ENCODE results near the gene PCBP1. TPM values are rescaled to one million over a fixed set of nuclear protein-coding genes. Genes with fewer than 3 reads are reported as not detected.

The PCBP1 gene
- polyA plus RNA-seq, 1 of the 3 experiments (the other 2 are of a cell fraction) = 94.0 TPM

DNA sequence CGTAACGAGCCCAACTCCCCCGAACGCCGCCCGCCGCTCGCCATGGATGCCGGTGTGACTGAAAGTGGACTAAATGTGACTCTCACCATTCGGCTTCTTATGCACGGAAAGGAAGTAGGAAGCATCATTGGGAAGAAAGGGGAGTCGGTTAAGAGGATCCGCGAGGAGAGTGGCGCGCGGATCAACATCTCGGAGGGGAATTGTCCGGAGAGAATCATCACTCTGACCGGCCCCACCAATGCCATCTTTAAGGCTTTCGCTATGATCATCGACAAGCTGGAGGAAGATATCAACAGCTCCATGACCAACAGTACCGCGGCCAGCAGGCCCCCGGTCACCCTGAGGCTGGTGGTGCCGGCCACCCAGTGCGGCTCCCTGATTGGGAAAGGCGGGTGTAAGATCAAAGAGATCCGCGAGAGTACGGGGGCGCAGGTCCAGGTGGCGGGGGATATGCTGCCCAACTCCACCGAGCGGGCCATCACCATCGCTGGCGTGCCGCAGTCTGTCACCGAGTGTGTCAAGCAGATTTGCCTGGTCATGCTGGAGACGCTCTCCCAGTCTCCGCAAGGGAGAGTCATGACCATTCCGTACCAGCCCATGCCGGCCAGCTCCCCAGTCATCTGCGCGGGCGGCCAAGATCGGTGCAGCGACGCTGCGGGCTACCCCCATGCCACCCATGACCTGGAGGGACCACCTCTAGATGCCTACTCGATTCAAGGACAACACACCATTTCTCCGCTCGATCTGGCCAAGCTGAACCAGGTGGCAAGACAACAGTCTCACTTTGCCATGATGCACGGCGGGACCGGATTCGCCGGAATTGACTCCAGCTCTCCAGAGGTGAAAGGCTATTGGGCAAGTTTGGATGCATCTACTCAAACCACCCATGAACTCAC, 673 bp downstream of the PCBP1 start:
- CTCF ChIA-PET = interaction anchor here (0.7 to 3.4 kb wide), 6 partner anchors 17 to 176 kb away, joined by 3 to 12 read pairs (median 6); partner anchors contain the start of gene MXD1
- Histone ChIP-seq H3K79me2 (ENCODE audit: insufficient read depth) (peaks cover 40% of the 10 kb centered on the region), H2AFZ (ENCODE audit: low read depth) (no peak overlapping the region), H3K27me3 (ENCODE audit: insufficient read depth) (no peaks in the 10 kb centered on the region), H3K4me2 (peak overlapping the region; percentile 98), H3K4me1 (ENCODE audit: control insufficient read depth in 1 of 2, insufficient read depth in 2 of 2, low read depth in 1 of 2, low read length in 1 of 2) (peaks cover 21 to 29% of the 10 kb centered on the region in 2 experiments; a peak in 3 of 4 replicates), H3K4me3 (ENCODE audit: low read depth in 2 of 2, low read length in 1 of 2) (peak overlapping the region; percentile 78 to 97), H3K9ac (peak overlapping the region; percentile 100), H3F3A (replicated peaks; ENCODE audit: insufficient read depth) (peaks cover 21% of the 10 kb centered on the region), H3K9me3 (no peaks in the 10 kb centered on the region), H3K27ac (ENCODE audit: low read depth in 2 of 2, low read length in 1 of 2) (peak overlapping the region; percentile 100), H3K36me3 (replicated peaks in 1 of 2; ENCODE audit: control insufficient read depth in 1 of 2, insufficient read depth in 2 of 2, low read length in 1 of 2) (peaks cover 34 to 41% of the 10 kb centered on the region in 2 experiments), H4K20me1 (ENCODE audit: insufficient read depth) (peaks cover 9% of the 10 kb centered on the region), H3K9me2 (no peaks in the 10 kb centered on the region)
- POLR2A ChIA-PET = interaction anchor here (0.9 to 4.1 kb wide), 7 partner anchors 13 to 174 kb away, joined by 3 to 36 read pairs (median 4); partner anchors contain the start of genes C2orf42 and MXD1
- DNase-seq = peak; percentile 65
- no peak; the same call in 1 of the 2 replicates for TF ChIP-seq POLR2AphosphoS5 (IDR thresholded peaks at IDR 0.05; ENCODE audit: low read depth, low read length)
- TF ChIP-seq MXI1 (IDR thresholded peaks at IDR 0.05; ENCODE audit: low read depth, low read length) = peak; percentile 60
- peak; percentile 28; the same call in 1 of the 2 replicates for TF ChIP-seq YY1 (IDR thresholded peaks at IDR 0.05; ENCODE audit: low read depth)
- peak; percentile 10; the same call in 1 of the 2 replicates for TF ChIP-seq NFIC (IDR thresholded peaks at IDR 0.05; ENCODE audit: borderline replicate concordance)
- TF ChIP-seq ZBTB33 (IDR thresholded peaks at IDR 0.05; ENCODE audit: borderline replicate concordance, low read depth) = no peak
- under 1% methylated on average over 50 of the region's 58 CpGs for WGBS (ENCODE audit: low lambda C conversion rate)

- TF ChIP-seq EP300 (IDR thresholded peaks at IDR 0.05; ENCODE audit: borderline replicate concordance in 1 of 2, low read depth in 1 of 2, low read length in 1 of 2) (no peak), TAF1 (IDR thresholded peaks at IDR 0.05; ENCODE audit: borderline replicate concordance, low read depth, low read length) (peak; percentile 18; the same call in 1 of the 2 replicates)
- under 1% methylated on average over 8 of the region's 8 CpGs for WGBS (ENCODE audit: low lambda C conversion rate)
Measured at GRCh38 chr2:70088598-70089219, 1.4 kb downstream of the PCBP1 start.

More at GRCh38 chr2:70088598-70089219, 1.4 kb downstream of the PCBP1 start:
- H3K36me3 ChIP-seq (replicated peaks in 1 of 2; ENCODE audit: control insufficient read depth in 1 of 2, insufficient read depth in 2 of 2, low read length in 1 of 2) = peaks cover 27 to 37% of the 10 kb centered on the region in 2 experiments
- H3K4me3 ChIP-seq (ENCODE audit: low read depth in 2 of 2, low read length in 1 of 2) = peak overlapping the region; percentile 78 to 97
- H3K9me3 ChIP-seq = no peaks in the 10 kb centered on the region
- ChIA-PET CTCF (interaction anchor here (0.6 to 1.7 kb wide), 5 partner anchors 18 to 274 kb away, joined by 3 to 8 read pairs (median 6); partner anchors contain the start of gene MXD1), POLR2A (interaction anchor here (0.9 to 4.1 kb wide), 6 partner anchors 12 to 174 kb away, joined by 3 to 36 read pairs (median 12); partner anchors contain the start of genes C2orf42 and MXD1)
- H3F3A ChIP-seq (replicated peaks; ENCODE audit: insufficient read depth) = peaks cover 25% of the 10 kb centered on the region
- peak overlapping the region; percentile 98 for H3K4me2 ChIP-seq
- H3K27me3 ChIP-seq (ENCODE audit: insufficient read depth) = no peaks in the 10 kb centered on the region
- peak overlapping the region; percentile 100 for H3K9ac ChIP-seq
- peak overlapping the region; percentile 100 for H3K27ac ChIP-seq (ENCODE audit: low read depth in 2 of 2, low read length in 1 of 2)
- peaks cover 21 to 29% of the 10 kb centered on the region in 2 experiments; a peak in 3 of 4 replicates for H3K4me1 ChIP-seq (ENCODE audit: control insufficient read depth in 1 of 2, insufficient read depth in 2 of 2, low read depth in 1 of 2, low read length in 1 of 2)
- H2AFZ ChIP-seq (ENCODE audit: low read depth) = no peak overlapping the region
- peaks cover 40% of the 10 kb centered on the region for H3K79me2 ChIP-seq (ENCODE audit: insufficient read depth)
- DNase-seq = peak; percentile 44
- no peaks in the 10 kb centered on the region for H3K9me2 ChIP-seq
- H4K20me1 ChIP-seq (ENCODE audit: insufficient read depth) = peaks cover 9% of the 10 kb centered on the region
